ENCODE data around the gene COL25A1.

COL25A1 gene

GRCh38 chr4:108830509-108831244, 471.8 kb downstream of the COL25A1 start:
- no peaks in the 10 kb centered on the region for H4K20me1 ChIP-seq
- no peak overlapping the region for H3K27ac ChIP-seq
- no peaks in the 10 kb centered on the region for H3K4me1 ChIP-seq
- no peaks in the 10 kb centered on the region for H3K9me3 ChIP-seq
- H3K4me2 ChIP-seq, result no peak overlapping the region
- no peaks in the 10 kb centered on the region for H3K27me3 ChIP-seq
- TF ChIP-seq Cebpa-rat (IDR thresholded peaks at IDR 0.05), result no peak
- no peaks in the 10 kb centered on the region for H3K36me3 ChIP-seq
- no peak overlapping the region for H3K9ac ChIP-seq
- no peak overlapping the region for H3K4me3 ChIP-seq

GRCh38 chr4:108829966-108830492, 472.4 kb downstream of the COL25A1 start:
- no peaks in the 10 kb centered on the region for H3K4me1 ChIP-seq
- H3K4me3 ChIP-seq, result no peak overlapping the region
- no peaks in the 10 kb centered on the region for H3K36me3 ChIP-seq
- TF ChIP-seq Cebpa-rat (IDR thresholded peaks at IDR 0.05), result no peak
- H3K9ac ChIP-seq, result no peak overlapping the region
- no peaks in the 10 kb centered on the region for H4K20me1 ChIP-seq
- H3K27ac ChIP-seq, result no peak overlapping the region
- no peaks in the 10 kb centered on the region for H3K9me3 ChIP-seq
- H3K4me2 ChIP-seq, result no peak overlapping the region
- H3K27me3 ChIP-seq, result no peaks in the 10 kb centered on the region

GRCh38 chr4:108828620-108829019, 473.8 kb downstream of the COL25A1 start:
- Histone ChIP-seq H3K4me3 (no peak overlapping the region), H4K20me1 (no peaks in the 10 kb centered on the region), H3K4me1 (no peaks in the 10 kb centered on the region), H3K4me2 (no peak overlapping the region), H3K36me3 (no peaks in the 10 kb centered on the region), H3K27me3 (no peaks in the 10 kb centered on the region), H3K9ac (no peak overlapping the region), H3K9me3 (no peaks in the 10 kb centered on the region), H3K27ac (no peak overlapping the region)
- TF ChIP-seq Cebpa-rat (IDR thresholded peaks at IDR 0.05), result no peak

GRCh38 chr4:108825737-108826136, 476.7 kb downstream of the COL25A1 start:
- no peak overlapping the region for H3K27ac ChIP-seq
- H3K9ac ChIP-seq, result no peak overlapping the region
- H3K36me3 ChIP-seq, result no peaks in the 10 kb centered on the region
- no peak for TF ChIP-seq Cebpa-rat (IDR thresholded peaks at IDR 0.05)
- H4K20me1 ChIP-seq, result no peaks in the 10 kb centered on the region
- H3K4me2 ChIP-seq, result no peak overlapping the region
- no peaks in the 10 kb centered on the region for H3K9me3 ChIP-seq
- no peak overlapping the region for H3K4me3 ChIP-seq
- no peaks in the 10 kb centered on the region for H3K27me3 ChIP-seq
- H3K4me1 ChIP-seq, result no peaks in the 10 kb centered on the region

GRCh38 chr4:108821351-108821930, 481.0 kb downstream of the COL25A1 start:
- no peaks in the 10 kb centered on the region for H3K27me3 ChIP-seq
- no peak overlapping the region for H3K27ac ChIP-seq
- H3K4me1 ChIP-seq, result no peaks in the 10 kb centered on the region
- no peak overlapping the region for H3K4me3 ChIP-seq
- H4K20me1 ChIP-seq, result no peaks in the 10 kb centered on the region
- no peak for TF ChIP-seq Cebpa-rat (IDR thresholded peaks at IDR 0.05)
- H3K4me2 ChIP-seq, result no peak overlapping the region
- no peaks in the 10 kb centered on the region for H3K9me3 ChIP-seq
- no peak overlapping the region for H3K9ac ChIP-seq
- no peaks in the 10 kb centered on the region for H3K36me3 ChIP-seq

GRCh38 chr4:108820492-108821350, 481.7 kb downstream of the COL25A1 start:
- H3K27me3 ChIP-seq, result no peaks in the 10 kb centered on the region
- H3K4me2 ChIP-seq, result no peak overlapping the region
- no peaks in the 10 kb centered on the region for H3K36me3 ChIP-seq
- H4K20me1 ChIP-seq, result no peaks in the 10 kb centered on the region
- no peaks in the 10 kb centered on the region for H3K9me3 ChIP-seq
- no peaks in the 10 kb centered on the region for H3K4me1 ChIP-seq
- H3K4me3 ChIP-seq, result no peak overlapping the region
- H3K9ac ChIP-seq, result no peak overlapping the region
- H3K27ac ChIP-seq, result no peak overlapping the region
- no peak for TF ChIP-seq Cebpa-rat (IDR thresholded peaks at IDR 0.05)

- no peak overlapping the region for H3K27ac ChIP-seq
- H3K9ac ChIP-seq, result no peak overlapping the region
- H3K27me3 ChIP-seq, result no peaks in the 10 kb centered on the region
- no peak overlapping the region for H3K4me3 ChIP-seq
- TF ChIP-seq Cebpa-rat (IDR thresholded peaks at IDR 0.05), result no peak
- no peaks in the 10 kb centered on the region for H3K4me1 ChIP-seq
- H3K9me3 ChIP-seq, result no peaks in the 10 kb centered on the region
- no peak overlapping the region for H3K4me2 ChIP-seq
- no peaks in the 10 kb centered on the region for H4K20me1 ChIP-seq
- no peaks in the 10 kb centered on the region for H3K36me3 ChIP-seq
Measured at GRCh38 chr4:108814326-108814725, 488.1 kb downstream of the COL25A1 start.

GRCh38 chr4:108813261-108813660, 489.2 kb downstream of the COL25A1 start:
- no peak overlapping the region for H3K4me2 ChIP-seq
- no peaks in the 10 kb centered on the region for H3K27me3 ChIP-seq
- no peaks in the 10 kb centered on the region for H4K20me1 ChIP-seq
- H3K27ac ChIP-seq, result no peak overlapping the region
- H3K9me3 ChIP-seq, result no peaks in the 10 kb centered on the region
- no peak overlapping the region for H3K9ac ChIP-seq
- H3K36me3 ChIP-seq, result no peaks in the 10 kb centered on the region
- no peak for TF ChIP-seq Cebpa-rat (IDR thresholded peaks at IDR 0.05)
- H3K4me3 ChIP-seq, result no peak overlapping the region
- H3K4me1 ChIP-seq, result no peaks in the 10 kb centered on the region

GRCh38 chr4:108811486-108811885, 491.0 kb downstream of the COL25A1 start:
- no peak for TF ChIP-seq Cebpa-rat (IDR thresholded peaks at IDR 0.05)
- Histone ChIP-seq H3K4me3 (no peak overlapping the region), H3K27me3 (no peaks in the 10 kb centered on the region), H3K36me3 (no peaks in the 10 kb centered on the region), H3K27ac (no peak overlapping the region), H3K9ac (no peak overlapping the region), H4K20me1 (no peaks in the 10 kb centered on the region), H3K9me3 (no peaks in the 10 kb centered on the region), H3K4me2 (no peak overlapping the region), H3K4me1 (no peaks in the 10 kb centered on the region)

GRCh38 chr4:108810087-108810486, 492.4 kb downstream of the COL25A1 start:
- no peak overlapping the region for H3K4me2 ChIP-seq
- H3K9me3 ChIP-seq, result no peaks in the 10 kb centered on the region
- no peak for TF ChIP-seq Cebpa-rat (IDR thresholded peaks at IDR 0.05)
- H3K27ac ChIP-seq, result no peak overlapping the region
- no peaks in the 10 kb centered on the region for H3K27me3 ChIP-seq
- H3K4me3 ChIP-seq, result no peak overlapping the region
- H3K9ac ChIP-seq, result no peak overlapping the region
- no peaks in the 10 kb centered on the region for H3K36me3 ChIP-seq
- no peaks in the 10 kb centered on the region for H4K20me1 ChIP-seq
- H3K4me1 ChIP-seq, result no peaks in the 10 kb centered on the region

All from BLaER1 (cell line).